NCI-H1417 (cell line): ENCODE results near the gene LIMS2.
A peak's percentile ranks its signal among the peaks of the same experiment; 100 is the strongest.

Source experiments
- DNase-seq, 3 experiments: peaks; one replicate each; lab custom pipeline; 2025; lab: John Stamatoyannopoulos, UW

Gene LIMS2

GRCh38 chr2:127634066-127634617, 41.2 kb downstream of the LIMS2 start:
- no peak for DNase-seq

GRCh38 chr2:127633556-127634065, 41.7 kb downstream of the LIMS2 start:
- DNase-seq = no peak

- DNase-seq = no peak
Measured at GRCh38 chr2:127632592-127633489, 42.5 kb downstream of the LIMS2 start.

GRCh38 chr2:127631997-127632581, 43.2 kb downstream of the LIMS2 start:
- DNase-seq = no peak

DNA sequence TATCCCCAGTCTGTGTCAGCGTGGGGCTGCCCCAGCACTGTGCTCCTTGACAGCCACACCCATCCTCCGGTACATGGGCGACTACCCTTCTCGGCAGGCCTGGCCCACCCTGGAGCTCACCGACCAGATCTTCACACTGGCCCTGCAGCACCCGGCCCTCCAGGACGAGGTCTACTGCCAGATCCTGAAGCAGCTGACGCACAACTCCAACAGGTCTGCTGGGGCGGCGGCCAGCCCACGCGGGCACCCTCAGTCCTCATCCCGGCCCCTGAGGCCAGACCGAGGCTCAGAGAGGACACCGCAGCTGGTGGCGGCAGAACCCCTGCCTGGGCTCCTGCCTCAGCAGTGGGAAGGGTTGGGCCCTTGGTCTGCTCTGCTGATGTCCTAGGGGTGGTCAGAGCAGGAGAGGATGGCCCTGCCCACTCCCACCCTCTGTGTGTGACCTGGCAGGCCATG, 43.8 kb downstream of the LIMS2 start:
- DNase-seq = no peak

DNA sequence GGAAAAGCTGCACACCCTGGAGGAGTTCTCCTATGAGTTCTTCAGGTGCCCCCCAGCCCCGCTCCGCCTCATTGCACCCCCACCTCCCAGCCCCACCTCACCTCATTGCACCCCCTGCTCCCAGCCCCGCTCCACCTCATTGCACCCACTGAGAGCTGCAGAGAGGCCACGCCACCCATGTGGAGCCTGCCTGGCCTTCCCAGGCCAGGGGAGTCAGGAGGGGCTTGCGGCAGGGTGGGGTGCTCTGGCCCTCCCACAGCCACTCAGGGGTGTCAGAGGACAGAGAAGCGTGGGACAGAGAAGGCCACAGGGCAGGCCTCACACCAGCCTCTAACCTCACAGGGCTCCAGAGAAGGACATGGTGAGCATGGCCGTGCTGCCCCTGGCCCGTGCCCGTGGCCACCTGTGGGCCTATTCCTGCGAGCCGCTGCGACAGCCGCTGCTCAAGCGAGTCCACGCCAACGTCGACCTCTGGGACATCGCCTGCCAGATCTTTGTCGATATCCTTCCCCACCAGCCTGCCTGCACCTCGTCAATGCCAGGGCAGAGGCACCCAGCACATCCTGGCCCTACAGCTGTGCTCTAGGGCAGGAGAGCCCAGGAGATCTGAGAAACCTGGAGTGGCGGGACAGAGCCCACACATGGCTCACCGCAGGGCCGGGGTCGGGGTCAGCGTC, 44.3 kb downstream of the LIMS2 start:
- DNase-seq = no peak

DNA sequence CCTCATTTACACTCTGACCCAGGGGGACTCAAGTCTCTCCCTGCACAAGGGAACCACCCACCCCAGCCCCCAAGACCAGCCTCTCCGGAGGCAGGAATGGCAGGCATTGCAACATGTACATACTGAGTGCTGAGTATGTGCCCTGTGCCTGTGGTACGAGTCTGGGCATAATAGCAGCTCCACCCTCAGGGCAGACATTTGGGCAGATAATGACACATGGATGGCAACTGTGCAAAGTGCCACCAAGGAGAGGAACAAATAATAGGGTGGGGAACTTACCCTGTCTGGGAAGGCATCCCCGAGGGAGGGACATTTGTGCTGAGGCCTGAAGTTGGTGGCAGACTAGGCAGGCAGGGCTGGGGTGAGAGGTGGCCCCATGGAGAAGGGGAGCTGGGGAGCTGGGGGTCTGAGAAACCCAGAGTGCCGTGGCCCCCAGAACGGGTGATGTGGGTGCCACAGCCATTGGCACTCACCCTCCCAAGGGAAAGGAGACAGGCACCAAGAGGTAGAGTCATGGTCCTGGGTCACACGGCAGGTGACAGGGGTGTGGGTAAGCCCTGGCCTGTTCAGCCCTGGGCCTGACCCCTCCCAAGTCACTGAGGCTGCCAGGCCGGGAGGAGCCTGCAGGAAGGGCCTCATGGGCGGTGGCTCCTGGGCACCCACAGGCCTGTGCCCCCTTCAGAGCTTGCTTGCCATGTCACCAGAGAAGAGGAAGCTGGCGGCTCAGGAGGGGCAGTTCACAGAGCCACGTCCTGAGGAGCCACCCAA, 45.0 kb downstream of the LIMS2 start:
- DNase-seq = no peak

DNA sequence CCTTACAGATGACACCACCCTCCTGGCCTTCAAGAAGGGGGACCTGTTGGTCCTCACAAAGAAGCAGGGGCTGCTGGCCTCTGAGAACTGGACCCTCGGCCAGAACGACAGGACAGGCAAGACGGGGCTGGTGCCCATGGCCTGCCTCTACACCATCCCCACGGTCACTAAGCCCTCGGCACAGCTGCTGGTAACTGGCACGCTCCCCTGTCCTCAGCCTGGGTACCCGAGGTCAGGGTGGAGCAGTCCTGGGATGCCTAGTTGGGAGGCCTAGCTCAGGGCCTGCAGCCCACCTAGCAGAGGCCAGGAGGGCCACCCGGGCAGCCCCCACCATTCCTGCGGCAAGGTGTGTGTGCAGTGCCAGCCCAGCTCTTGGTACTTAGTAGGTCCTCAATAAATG, 45.7 kb downstream of the LIMS2 start:
- no peak for DNase-seq

GRCh38 chr2:127628767-127629614, 46.3 kb downstream of the LIMS2 start:
- no peak for DNase-seq

- no peak for DNase-seq
Measured at GRCh38 chr2:127627740-127628571, 47.4 kb downstream of the LIMS2 start.

DNA sequence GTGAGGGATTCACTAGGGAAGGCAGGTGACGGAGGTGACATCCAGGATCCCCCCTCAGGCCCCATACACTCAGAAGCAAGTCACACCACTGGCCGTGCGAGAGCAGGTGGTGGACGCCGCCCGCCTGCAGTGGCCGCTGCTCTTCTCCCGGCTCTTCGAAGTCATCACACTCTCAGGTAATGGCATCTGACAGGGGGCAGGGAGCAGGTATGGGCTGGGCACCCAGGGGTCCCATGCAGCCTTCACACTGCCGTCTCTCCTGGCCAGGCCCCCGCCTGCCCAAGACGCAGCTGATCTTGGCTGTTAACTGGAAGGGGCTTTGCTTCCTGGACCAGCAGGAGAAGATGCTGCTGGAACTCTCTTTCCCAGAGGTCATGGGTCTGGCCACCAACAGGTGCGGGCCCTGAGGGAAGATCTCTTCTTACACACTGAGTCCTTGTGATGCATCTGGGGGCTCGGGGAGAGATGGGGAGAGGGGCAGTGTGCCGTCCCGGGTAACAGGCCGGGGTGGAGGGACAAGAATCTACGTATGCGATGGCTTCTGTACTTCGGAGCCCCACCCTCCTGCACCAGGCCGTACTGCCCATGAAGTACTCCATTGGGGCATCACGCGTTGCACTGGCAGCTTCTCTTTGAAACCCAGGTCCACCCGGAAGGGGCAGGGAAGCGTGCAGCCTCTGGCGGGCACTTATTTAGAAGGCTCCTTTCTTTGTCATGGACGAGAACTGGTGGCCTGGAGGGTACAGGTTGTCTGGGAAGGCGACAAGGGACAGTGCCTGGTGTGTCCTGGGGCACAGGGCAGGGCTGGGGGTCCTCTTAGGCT, 48.2 kb downstream of the LIMS2 start:
- no peak for DNase-seq

- DNase-seq = no peak
Measured at GRCh38 chr2:127626175-127626574, 49.2 kb downstream of the LIMS2 start.

- no peak for DNase-seq
Measured at GRCh38 chr2:127625572-127625951, 49.8 kb downstream of the LIMS2 start.

GRCh38 chr2:127624756-127625571, 50.4 kb downstream of the LIMS2 start:
- DNase-seq = no peak

DNA sequence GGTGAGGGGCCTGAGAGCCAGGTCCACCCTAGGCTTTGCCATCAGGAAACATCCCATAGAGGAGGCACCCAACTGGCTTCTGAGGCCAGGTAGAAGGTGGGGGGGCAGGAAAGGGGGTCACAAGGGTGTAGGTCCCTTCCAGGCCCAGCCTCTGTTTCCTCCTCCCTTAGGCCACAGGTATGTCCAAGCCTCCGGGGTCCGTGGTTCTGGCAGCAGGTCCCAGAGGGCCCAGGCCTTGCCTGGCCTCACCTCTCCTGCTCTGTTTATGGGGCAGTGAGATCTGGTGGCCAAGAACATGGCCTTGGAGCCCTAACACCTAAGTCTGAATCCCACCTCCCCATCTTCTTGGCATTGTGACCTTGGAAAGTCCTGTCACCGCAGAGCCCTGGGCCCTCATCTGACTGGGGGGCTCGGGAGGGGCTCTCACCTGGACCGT, 51.0 kb downstream of the LIMS2 start:
- DNase-seq = no peak

DNA sequence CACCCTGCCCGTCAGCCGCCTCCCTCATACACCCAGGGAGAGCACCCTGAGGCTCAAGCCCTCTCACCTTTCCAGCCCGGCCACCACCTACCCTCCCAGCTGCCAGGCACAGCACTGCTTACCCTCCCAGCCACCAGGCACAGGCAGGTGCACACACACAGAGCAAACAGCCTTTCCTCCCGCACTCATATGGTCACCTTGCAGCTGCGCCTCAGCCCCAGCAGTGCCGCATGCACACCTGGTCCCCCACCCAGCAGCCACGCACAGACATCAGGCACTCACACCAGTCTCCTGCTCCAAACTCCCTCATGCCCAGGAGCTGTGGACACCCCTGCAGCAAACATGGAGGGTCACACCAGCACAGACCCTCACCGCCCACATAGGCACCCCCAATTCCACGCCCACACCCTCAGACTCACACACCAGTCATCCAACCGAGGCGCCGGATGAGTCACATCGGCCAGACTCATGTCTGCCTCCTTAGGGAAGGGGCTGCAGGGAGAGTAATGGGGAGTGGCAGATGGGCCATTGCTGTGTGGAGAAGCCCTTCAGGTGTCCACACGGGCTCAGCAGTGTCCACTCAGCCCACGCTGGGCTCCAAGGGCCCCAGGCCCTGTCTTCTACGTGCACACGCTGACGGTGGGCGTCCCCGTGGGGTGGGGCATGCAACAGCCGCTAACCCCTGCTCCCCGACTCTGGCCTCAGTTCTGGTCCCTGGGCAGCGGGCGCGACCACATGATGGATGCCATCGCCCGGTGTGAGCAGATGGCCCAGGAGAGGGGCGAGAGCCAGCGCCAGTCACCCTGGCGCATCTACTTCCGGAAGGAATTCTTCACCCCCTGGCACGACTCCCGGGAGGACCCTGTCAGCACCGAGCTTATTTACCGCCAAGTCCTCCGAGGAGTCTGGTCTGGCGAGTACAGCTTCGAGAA, 51.7 kb downstream of the LIMS2 start:
- DNase-seq = peak in 2 of 3 experiments; percentile 37 to 60
